ENCODE data around the gene ATG7.

ATG7 gene

GRCh38 chr3:11382146-11382745 is 110.0 kb downstream of the ATG7 start:
- H3K4me2 ChIP-seq, result no peak overlapping the region
- no peak overlapping the region for H3K9ac ChIP-seq
- no peak overlapping the region for H3K27ac ChIP-seq
- no peak overlapping the region for H2AFZ ChIP-seq (ENCODE audit: low read depth)
- no peaks in the 10 kb centered on the region for H3K79me2 ChIP-seq (ENCODE audit: insufficient read depth, low read depth)
- no peak overlapping the region for H3K4me3 ChIP-seq (IDR thresholded peaks at IDR 0.05; ENCODE audit: insufficient read depth, low read depth, low read length)
- no peaks in the 10 kb centered on the region for H3K4me1 ChIP-seq (ENCODE audit: low read depth, poor library complexity, severe bottlenecking)
- no peaks in the 10 kb centered on the region for H3K27me3 ChIP-seq (ENCODE audit: insufficient read depth, low read depth)
- H4K20me1 ChIP-seq (ENCODE audit: insufficient read depth), result no peaks in the 10 kb centered on the region
- TF ChIP-seq, protein P1, sequence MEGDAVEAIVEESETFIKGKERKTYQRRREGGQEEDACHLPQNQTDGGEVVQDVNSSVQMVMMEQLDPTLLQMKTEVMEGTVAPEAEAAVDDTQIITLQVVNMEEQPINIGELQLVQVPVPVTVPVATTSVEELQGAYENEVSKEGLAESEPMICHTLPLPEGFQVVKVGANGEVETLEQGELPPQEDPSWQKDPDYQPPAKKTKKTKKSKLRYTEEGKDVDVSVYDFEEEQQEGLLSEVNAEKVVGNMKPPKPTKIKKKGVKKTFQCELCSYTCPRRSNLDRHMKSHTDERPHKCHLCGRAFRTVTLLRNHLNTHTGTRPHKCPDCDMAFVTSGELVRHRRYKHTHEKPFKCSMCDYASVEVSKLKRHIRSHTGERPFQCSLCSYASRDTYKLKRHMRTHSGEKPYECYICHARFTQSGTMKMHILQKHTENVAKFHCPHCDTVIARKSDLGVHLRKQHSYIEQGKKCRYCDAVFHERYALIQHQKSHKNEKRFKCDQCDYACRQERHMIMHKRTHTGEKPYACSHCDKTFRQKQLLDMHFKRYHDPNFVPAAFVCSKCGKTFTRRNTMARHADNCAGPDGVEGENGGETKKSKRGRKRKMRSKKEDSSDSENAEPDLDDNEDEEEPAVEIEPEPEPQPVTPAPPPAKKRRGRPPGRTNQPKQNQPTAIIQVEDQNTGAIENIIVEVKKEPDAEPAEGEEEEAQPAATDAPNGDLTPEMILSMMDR (conservative IDR thresholded peaks at IDR 0.05; ENCODE audit: low read depth, low read length), result no peak
- no peaks in the 10 kb centered on the region for H3K36me3 ChIP-seq (ENCODE audit: insufficient read depth)

- H3K27ac ChIP-seq, result no peak overlapping the region
These were observed 111.9 kb downstream of the ATG7 start for GRCh38 chr3:11384074-11384473.

DNA sequence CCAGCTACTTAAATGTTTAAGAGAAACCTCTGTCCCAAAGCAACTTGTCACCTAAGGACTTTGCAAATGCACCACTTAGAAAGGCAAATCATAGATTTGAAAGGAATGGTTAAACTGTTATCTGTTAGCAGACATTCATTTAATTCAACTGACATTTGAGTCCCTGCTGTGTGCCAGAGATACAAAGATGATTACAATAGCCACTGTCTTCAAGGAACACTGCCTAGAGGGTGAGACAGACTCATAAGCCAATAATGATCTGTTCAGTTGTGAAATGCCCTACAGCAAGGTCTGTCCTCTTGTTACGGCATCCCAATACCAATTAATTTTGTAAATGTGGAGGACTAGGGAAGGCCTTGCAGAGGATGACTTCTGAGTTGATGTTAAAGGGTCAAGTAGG is 113.1 kb downstream of the ATG7 start:
- Histone ChIP-seq H3K4me2 (no peak overlapping the region), H3K4me1 (ENCODE audit: low read depth, poor library complexity, severe bottlenecking) (no peaks in the 10 kb centered on the region), H3K36me3 (ENCODE audit: insufficient read depth) (no peaks in the 10 kb centered on the region), H3K27me3 (ENCODE audit: insufficient read depth, low read depth) (no peaks in the 10 kb centered on the region), H3K27ac (no peak overlapping the region), H3K4me3 (IDR thresholded peaks at IDR 0.05; ENCODE audit: insufficient read depth, low read depth, low read length) (no peak overlapping the region), H2AFZ (ENCODE audit: low read depth) (no peak overlapping the region), H3K9ac (no peak overlapping the region), H3K79me2 (ENCODE audit: insufficient read depth, low read depth) (no peaks in the 10 kb centered on the region), H4K20me1 (ENCODE audit: insufficient read depth) (no peaks in the 10 kb centered on the region)
- TF ChIP-seq, protein P1 (conservative IDR thresholded peaks at IDR 0.05; ENCODE audit: low read depth, low read length), result no peak

More at GRCh38 chr3:11384074-11384473, 111.9 kb downstream of the ATG7 start:
- TF ChIP-seq, protein P1 (conservative IDR thresholded peaks at IDR 0.05; ENCODE audit: low read depth, low read length), result no peak
- Histone ChIP-seq H3K4me2 (no peak overlapping the region), H2AFZ (ENCODE audit: low read depth) (no peak overlapping the region), H4K20me1 (ENCODE audit: insufficient read depth) (no peaks in the 10 kb centered on the region), H3K79me2 (ENCODE audit: insufficient read depth, low read depth) (no peaks in the 10 kb centered on the region), H3K27me3 (ENCODE audit: insufficient read depth, low read depth) (no peaks in the 10 kb centered on the region), H3K9ac (no peak overlapping the region), H3K36me3 (ENCODE audit: insufficient read depth) (no peaks in the 10 kb centered on the region), H3K4me1 (ENCODE audit: low read depth, poor library complexity, severe bottlenecking) (no peaks in the 10 kb centered on the region), H3K4me3 (IDR thresholded peaks at IDR 0.05; ENCODE audit: insufficient read depth, low read depth, low read length) (no peak overlapping the region)

- no peaks in the 10 kb centered on the region for H3K36me3 ChIP-seq (ENCODE audit: insufficient read depth)
- H3K4me2 ChIP-seq, result no peak overlapping the region
These were observed 113.7 kb downstream of the ATG7 start for GRCh38 chr3:11385891-11386290.

More at GRCh38 chr3:11385891-11386290, 113.7 kb downstream of the ATG7 start:
- Histone ChIP-seq H3K79me2 (ENCODE audit: insufficient read depth, low read depth) (no peaks in the 10 kb centered on the region), H3K4me1 (ENCODE audit: low read depth, poor library complexity, severe bottlenecking) (no peaks in the 10 kb centered on the region), H3K9ac (no peak overlapping the region), H3K27ac (no peak overlapping the region), H3K27me3 (ENCODE audit: insufficient read depth, low read depth) (no peaks in the 10 kb centered on the region), H2AFZ (ENCODE audit: low read depth) (no peak overlapping the region), H3K4me3 (IDR thresholded peaks at IDR 0.05; ENCODE audit: insufficient read depth, low read depth, low read length) (no peak overlapping the region), H4K20me1 (ENCODE audit: insufficient read depth) (no peaks in the 10 kb centered on the region)
- TF ChIP-seq, protein P1 (conservative IDR thresholded peaks at IDR 0.05; ENCODE audit: low read depth, low read length), result no peak
